ENCODE measurements around the gene RPS21. TPM values are rescaled to one million over a fixed set of nuclear protein-coding genes. Genes with fewer than 3 reads are reported as not detected.
A peak's percentile ranks its signal among the peaks of the same experiment; 100 is the strongest.

The RPS21 gene
- total and polyA plus RNA-seq, 2 of the 13 experiments (the other 11 are each of a cell fraction or from before 2014, with no cell fraction given): 2,647 to 11,063 TPM

GRCh38 chr20:62410746-62411478 lies 24.0 kb downstream of the RPS21 start (continued):
- TF ChIP-seq NFAT5 (CRISPR knock-in tag; IDR thresholded peaks at IDR 0.05): peak; percentile 72
- TF ChIP-seq HDAC6 (IDR thresholded peaks at IDR 0.05; ENCODE audit: low read depth, low read length): no peak
- TF ChIP-seq MAF1 (CRISPR knock-in tag; IDR thresholded peaks at IDR 0.05; ENCODE audit: borderline replicate concordance): 0 out of 2 replicates have a peak, but pooled peaks have one; percentile 11
- TF ChIP-seq ZNF879 (CRISPR knock-in tag; IDR thresholded peaks at IDR 0.05): no peak; the same call in 1 of the 2 replicates
- 0 out of 2 replicates have a peak, but pooled peaks have one; percentile 23 for TF ChIP-seq ZNF616 (CRISPR knock-in tag; IDR thresholded peaks at IDR 0.05; ENCODE audit: low read depth)
- no peak for TF ChIP-seq CREB1 (IDR thresholded peaks at IDR 0.05)
- no peak for TF ChIP-seq CREB1 (CRISPR knock-in tag; IDR thresholded peaks at IDR 0.05)
- TF ChIP-seq NFIB (CRISPR knock-in tag; IDR thresholded peaks at IDR 0.05; ENCODE audit: borderline replicate concordance): no peak
- no peak for TF ChIP-seq SRSF9 (IDR thresholded peaks at IDR 0.05; ENCODE audit: borderline replicate concordance, insufficient read depth, low read depth, low read length, poor library complexity, severe bottlenecking)
- TF ChIP-seq JUND (CRISPR knock-in tag; IDR thresholded peaks at IDR 0.05): 0 out of 2 replicates have a peak, but pooled peaks have one; percentile 40
- TF ChIP-seq ZNF343 (CRISPR knock-in tag; IDR thresholded peaks at IDR 0.05): no peak; the same call in 1 of the 2 replicates
- TF ChIP-seq CC2D1A (CRISPR knock-in tag; IDR thresholded peaks at IDR 0.05): no peak
- 0 out of 2 replicates have a peak, but pooled peaks have one; percentile 53 for TF ChIP-seq ZNF136 (CRISPR knock-in tag; IDR thresholded peaks at IDR 0.05; ENCODE audit: low read depth)
- no peak for TF ChIP-seq GPN1 (CRISPR knock-in tag; IDR thresholded peaks at IDR 0.05; ENCODE audit: borderline replicate concordance)
- TF ChIP-seq ZNF20 (CRISPR knock-in tag; IDR thresholded peaks at IDR 0.05): no peak
- TF ChIP-seq NFYB (CRISPR knock-in tag; IDR thresholded peaks at IDR 0.05): no peak
- no peak for TF ChIP-seq NRL (CRISPR knock-in tag; IDR thresholded peaks at IDR 0.05; ENCODE audit: borderline replicate concordance)
- TF ChIP-seq ZNF326 (CRISPR knock-in tag; IDR thresholded peaks at IDR 0.05; ENCODE audit: borderline replicate concordance): no peak
- peak; percentile 76; the same call in 1 of the 2 replicates for TF ChIP-seq THAP7 (CRISPR knock-in tag; IDR thresholded peaks at IDR 0.05)
- no peak for TF ChIP-seq ZNF607 (CRISPR knock-in tag; IDR thresholded peaks at IDR 0.05; ENCODE audit: borderline replicate concordance)
- no peak for TF ChIP-seq ZNF431 (CRISPR knock-in tag; IDR thresholded peaks at IDR 0.05; ENCODE audit: borderline replicate concordance, low read depth)
- TF ChIP-seq LBX2 (CRISPR knock-in tag; IDR thresholded peaks at IDR 0.05; ENCODE audit: borderline replicate concordance): no peak; the same call in 1 of the 2 replicates
- TF ChIP-seq ZBTB38 (CRISPR knock-in tag; IDR thresholded peaks at IDR 0.05): peak; percentile 30; the same call in 1 of the 2 replicates
- TF ChIP-seq MTA1 (CRISPR knock-in tag; IDR thresholded peaks at IDR 0.05; ENCODE audit: borderline replicate concordance): 0 out of 2 replicates have a peak, but pooled peaks have one; percentile 12

Data from HepG2 (cell line).